DMS53 (cell line): ENCODE measurements around the gene HEMK1.

Experiments
- DNase-seq: peaks from one replicate; lab custom pipeline; 2025; lab: John Stamatoyannopoulos, UW

HEMK1 gene

GRCh38 chr3:50637011-50637410, 67.7 kb downstream of the HEMK1 start:
- no peak for DNase-seq

- DNase-seq = no peak
Observed at GRCh38 chr3:50637945-50638344, 68.6 kb downstream of the HEMK1 start.

GRCh38 chr3:50639055-50639494, 69.8 kb downstream of the HEMK1 start:
- no peak for DNase-seq

GRCh38 chr3:50642382-50642781, 73.1 kb downstream of the HEMK1 start:
- no peak for DNase-seq

- DNase-seq = no peak
Observed at GRCh38 chr3:50644561-50644960, 75.2 kb downstream of the HEMK1 start.

GRCh38 chr3:50645378-50645777, 76.1 kb downstream of the HEMK1 start:
- no peak for DNase-seq
